Measurements from ENCODE around the gene NIFK.

GRCh38 chr2:121774235-121774634 is 37.6 kb upstream of the NIFK start:
- TF ChIP-seq CTCF (IDR thresholded peaks at IDR 0.05): no peak
- no peak for TF ChIP-seq POLR2A (IDR thresholded peaks at IDR 0.05)

Data from testis (tissue), 2 donors.